Mesenchymal stem cell (in vitro differentiated cells and primary cell): ENCODE measurements around the gene CPNE4.

Experiments used
- DNase-seq: peaks from one replicate; pipeline ENCODE4 v3.0.0-alpha.2; 2013
- H2AFZ ChIP-seq: one replicate; pipeline ENCODE4 v1.6.1; 2013; ENCODE audit warnings: low read depth, mild to moderate bottlenecking, control low read depth, inconsistent platforms, low read length, moderate library complexity
- H2AK5ac ChIP-seq: 2 replicates; pipeline ENCODE4 v1.6.1; 2013; ENCODE audit warnings: low read length, moderate library complexity, mild to moderate bottlenecking, inconsistent platforms; ENCODE audit not compliant: severe bottlenecking
- H2BK120ac ChIP-seq: one replicate; pipeline ENCODE4 v1.6.1; 2013; ENCODE audit warnings: low read depth, mild to moderate bottlenecking, inconsistent platforms, low read length, moderate library complexity
- H2BK12ac ChIP-seq, 2 experiments: one replicate each; pipeline ENCODE4 v1.6.1; 2013; ENCODE audit warnings: inconsistent platforms in 2 of 2, low read length in 2 of 2, mild to moderate bottlenecking in 2 of 2, moderate library complexity in 2 of 2, control low read depth in 1 of 2
- H2BK15ac ChIP-seq: one replicate; pipeline ENCODE4 v1.6.1; 2013; ENCODE audit warnings: mild to moderate bottlenecking, low read depth, inconsistent platforms; ENCODE audit not compliant: poor library complexity, severe bottlenecking
- H2BK5ac ChIP-seq: 2 replicates; pipeline ENCODE4 v1.6.1; 2013; ENCODE audit warnings: low read depth, mild to moderate bottlenecking, low read length, control low read depth, inconsistent platforms; ENCODE audit not compliant: poor library complexity, severe bottlenecking
- H3K14ac ChIP-seq, 2 experiments: one replicate each; pipeline ENCODE4 v1.6.1; 2013; ENCODE audit warnings: inconsistent platforms in 2 of 2, low read length in 2 of 2, control low read depth in 1 of 2, mild to moderate bottlenecking in 1 of 2, moderate library complexity in 1 of 2
- H3K18ac ChIP-seq, 2 experiments: one replicate each; pipeline ENCODE4 v1.6.1; 2013; ENCODE audit warnings: inconsistent platforms in 2 of 2, low read length in 2 of 2, control low read depth in 1 of 2, low read depth in 1 of 2, mild to moderate bottlenecking in 1 of 2
- H3K23ac ChIP-seq, 2 experiments: one replicate each; pipeline ENCODE4 v1.6.1; 2013; ENCODE audit warnings: inconsistent platforms in 2 of 2, low read length in 2 of 2, mild to moderate bottlenecking in 2 of 2, moderate library complexity in 2 of 2, control low read depth in 1 of 2
- H3K27ac ChIP-seq: 2 replicates; pipeline ENCODE4 v1.5.1; 2013; ENCODE audit warnings: mild to moderate bottlenecking, moderate library complexity, low read length, control low read depth, inconsistent platforms; ENCODE audit not compliant: poor library complexity, severe bottlenecking
- H3K27me3 ChIP-seq, 2 experiments: 2 replicates each; pipeline versions ENCODE4 v1.6.1 to v1.7.0; 2013; ENCODE audit warnings: low read length in 2 of 2, mild to moderate bottlenecking in 2 of 2, moderate library complexity in 2 of 2, control low read depth in 1 of 2, inconsistent platforms in 1 of 2; ENCODE audit not compliant: control insufficient read depth in 1 of 2, insufficient read depth in 1 of 2
- H3K36me3 ChIP-seq, 2 experiments: 2 replicates each; pipeline versions ENCODE4 v1.6.1 to v1.7.0; 2013; ENCODE audit warnings: low read length in 2 of 2, control low read depth in 1 of 2, inconsistent platforms in 1 of 2, low read depth in 1 of 2, mild to moderate bottlenecking in 1 of 2; ENCODE audit not compliant: insufficient read depth in 2 of 2, control insufficient read depth in 1 of 2
- H3K4ac ChIP-seq, 2 experiments: one replicate each; pipeline ENCODE4 v1.6.1; 2013; ENCODE audit warnings: inconsistent platforms in 2 of 2, low read length in 2 of 2, mild to moderate bottlenecking in 2 of 2, moderate library complexity in 2 of 2, control low read depth in 1 of 2, low read depth in 1 of 2
- H3K4me1 ChIP-seq: 2 replicates; pipeline ENCODE4 v1.6.1; 2013; ENCODE audit warnings: low read depth, low read length, control low read depth; ENCODE audit not compliant: control insufficient read depth, insufficient read depth
- H3K4me2 ChIP-seq: 2 replicates; pipeline ENCODE4 v1.6.1; 2013; ENCODE audit warnings: low read length, mild to moderate bottlenecking, inconsistent platforms; ENCODE audit not compliant: poor library complexity, severe bottlenecking
- H3K4me3 ChIP-seq, 2 experiments: 2 replicates each; pipeline versions ENCODE4 v1.5.1 to v1.7.0; 2013; ENCODE audit warnings: low read length in 2 of 2, mild to moderate bottlenecking in 2 of 2, control low read depth in 1 of 2, low read depth in 1 of 2; ENCODE audit not compliant: insufficient read depth in 1 of 2
- H3K79me1 ChIP-seq: replicated peaks from 2 replicates; pipeline ENCODE4 v1.6.1; 2013; ENCODE audit warnings: mild to moderate bottlenecking, control low read depth, low read length, inconsistent platforms; ENCODE audit not compliant: poor library complexity, severe bottlenecking
- H3K9ac ChIP-seq: 2 replicates; pipeline ENCODE4 v1.7.0; 2013; ENCODE audit warnings: mild to moderate bottlenecking, low read length, moderate library complexity
- H3K9me3 ChIP-seq: 2 replicates; pipeline ENCODE4 v1.7.0; 2013; ENCODE audit warnings: mild to moderate bottlenecking, low read length; ENCODE audit not compliant: control insufficient read depth
- H4K8ac ChIP-seq: one replicate; pipeline ENCODE4 v1.6.1; 2013; ENCODE audit warnings: inconsistent platforms, mild to moderate bottlenecking, low read length, moderate library complexity
- H4K91ac ChIP-seq: one replicate; pipeline ENCODE4 v1.6.1; 2013; ENCODE audit warnings: mild to moderate bottlenecking, low read length, inconsistent platforms
- WGBS: methylation state at CpG from one replicate; pipeline ENCODE4 v1.1.7; 2013; ENCODE audit warnings: mixed read lengths; 5-methylcytosine and 5-hydroxymethylcytosine counted together

Gene CPNE4

GRCh38 chr3:131716007-131716406, 318.8 kb downstream of the CPNE4 start:
- no peak overlapping the region for H3K4me2 ChIP-seq

GRCh38 chr3:131714585-131715220, 320.1 kb downstream of the CPNE4 start:
- no peak overlapping the region for H2BK15ac ChIP-seq

More at GRCh38 chr3:131716007-131716406, 318.8 kb downstream of the CPNE4 start:
- H3K4me1 ChIP-seq, result no peaks in the 10 kb centered on the region
- no peak overlapping the region for H4K91ac ChIP-seq
- no peak overlapping the region for H3K27ac ChIP-seq
- no peak overlapping the region for H3K14ac ChIP-seq
- no peak overlapping the region for H3K23ac ChIP-seq
- H2AK5ac ChIP-seq, result no peak overlapping the region
- no peak overlapping the region for H3K4ac ChIP-seq
- H3K9me3 ChIP-seq, result no peaks in the 10 kb centered on the region
- no peak overlapping the region for H2BK5ac ChIP-seq
- no peak overlapping the region for H2BK12ac ChIP-seq
- no peak overlapping the region for H3K18ac ChIP-seq
- H2BK120ac ChIP-seq, result no peak overlapping the region
- no peak for DNase-seq
- no peak overlapping the region for H3K4me3 ChIP-seq
- H3K9ac ChIP-seq, result no peak overlapping the region
- H2BK15ac ChIP-seq, result no peak overlapping the region
- H3K27me3 ChIP-seq, result no peaks in the 10 kb centered on the region
- WGBS, result 13% methylated on average over 1 of the region's 1 CpG
- H2AFZ ChIP-seq, result no peak overlapping the region
- no peak overlapping the region for H4K8ac ChIP-seq
- no peaks in the 10 kb centered on the region for H3K36me3 ChIP-seq
- no peaks in the 10 kb centered on the region for H3K79me1 ChIP-seq

GRCh38 chr3:131713416-131714123, 321.2 kb downstream of the CPNE4 start:
- H2BK12ac ChIP-seq, result no peak overlapping the region
- no peak overlapping the region for H4K8ac ChIP-seq
- no peak overlapping the region for H2BK5ac ChIP-seq
- WGBS, result 49% methylated on average over 3 of the region's 3 CpGs
- H2AFZ ChIP-seq, result no peak overlapping the region
- no peak overlapping the region for H3K4me3 ChIP-seq
- no peak overlapping the region for H2AK5ac ChIP-seq
- H3K9me3 ChIP-seq, result no peaks in the 10 kb centered on the region
- no peak overlapping the region for H3K23ac ChIP-seq
- H3K79me1 ChIP-seq, result no peaks in the 10 kb centered on the region
- H2BK120ac ChIP-seq, result no peak overlapping the region
- H4K91ac ChIP-seq, result no peak overlapping the region
- H3K18ac ChIP-seq, result no peak overlapping the region
- no peak overlapping the region for H3K14ac ChIP-seq
- H3K4me2 ChIP-seq, result no peak overlapping the region
- H3K4me1 ChIP-seq, result no peaks in the 10 kb centered on the region
- no peaks in the 10 kb centered on the region for H3K27me3 ChIP-seq
- no peak overlapping the region for H2BK15ac ChIP-seq
- no peak for DNase-seq
- no peak overlapping the region for H3K9ac ChIP-seq
- no peak overlapping the region for H3K27ac ChIP-seq
- no peaks in the 10 kb centered on the region for H3K36me3 ChIP-seq
- no peak overlapping the region for H3K4ac ChIP-seq

More at GRCh38 chr3:131714585-131715220, 320.1 kb downstream of the CPNE4 start:
- Histone ChIP-seq H3K4ac (no peak overlapping the region), H3K4me2 (no peak overlapping the region), H3K27me3 (no peaks in the 10 kb centered on the region), H3K4me1 (no peaks in the 10 kb centered on the region), H3K79me1 (no peaks in the 10 kb centered on the region), H3K27ac (no peak overlapping the region), H3K9me3 (no peaks in the 10 kb centered on the region), H3K9ac (no peak overlapping the region), H4K91ac (no peak overlapping the region), H2BK12ac (no peak overlapping the region), H3K23ac (no peak overlapping the region), H4K8ac (no peak overlapping the region), H3K36me3 (no peaks in the 10 kb centered on the region), H2AFZ (no peak overlapping the region), H2AK5ac (no peak overlapping the region), H2BK120ac (no peak overlapping the region), H3K14ac (no peak overlapping the region), H3K4me3 (no peak overlapping the region), H2BK5ac (no peak overlapping the region), H3K18ac (no peak overlapping the region)
- DNase-seq, result no peak
- no CpG with 5 or more reads among the region's 1 CpG for WGBS

- Histone ChIP-seq H2BK15ac (no peak overlapping the region), H2BK5ac (no peak overlapping the region), H3K4me3 (no peak overlapping the region), H3K4me1 (no peaks in the 10 kb centered on the region), H3K4me2 (no peak overlapping the region), H2BK120ac (no peak overlapping the region), H3K9me3 (no peaks in the 10 kb centered on the region), H3K23ac (no peak overlapping the region), H3K14ac (no peak overlapping the region), H3K4ac (no peak overlapping the region), H3K36me3 (no peaks in the 10 kb centered on the region), H4K91ac (no peak overlapping the region), H3K9ac (no peak overlapping the region), H3K27ac (no peak overlapping the region), H4K8ac (no peak overlapping the region), H2AFZ (no peak overlapping the region), H2BK12ac (no peak overlapping the region), H2AK5ac (no peak overlapping the region), H3K18ac (no peak overlapping the region), H3K79me1 (no peaks in the 10 kb centered on the region), H3K27me3 (no peaks in the 10 kb centered on the region)
- DNase-seq, result no peak
- 62% methylated on average over 3 of the region's 3 CpGs for WGBS
These were observed 322.2 kb downstream of the CPNE4 start for GRCh38 chr3:131712662-131713061.
